ENCODE results near the gene TM9SF4.
"Not testable (repeated sequence)": the region's sequence is repeated elsewhere in the genome, so short reads cannot be mapped to it uniquely, and the experiment has no call there.

Gene TM9SF4

DNA sequence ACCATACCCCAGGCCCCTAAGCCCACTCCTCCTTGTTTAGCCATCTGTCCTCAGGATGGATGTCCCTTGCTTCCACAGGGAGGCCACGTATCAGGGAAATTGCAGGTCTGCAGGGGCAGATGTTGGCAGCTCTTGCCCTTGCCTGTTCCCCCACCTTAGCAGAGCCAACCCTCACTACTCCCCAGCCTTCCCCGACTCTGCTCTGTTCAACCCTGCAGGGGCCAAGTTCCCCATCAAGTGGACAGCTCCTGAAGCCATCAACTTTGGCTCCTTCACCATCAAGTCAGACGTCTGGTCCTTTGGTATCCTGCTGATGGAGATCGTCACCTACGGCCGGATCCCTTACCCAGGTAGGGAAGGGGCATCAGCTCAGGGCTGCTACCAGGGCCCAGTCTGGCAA lies 10.7 kb upstream of the TM9SF4 start:
- no peak for DNase-seq

GRCh38 chr20:32108814-32109391 lies 611 bp upstream of the TM9SF4 start:
- no peak for DNase-seq

GRCh38 chr20:32110173-32110704 lies 725 bp downstream of the TM9SF4 start:
- no peak for DNase-seq

DNA sequence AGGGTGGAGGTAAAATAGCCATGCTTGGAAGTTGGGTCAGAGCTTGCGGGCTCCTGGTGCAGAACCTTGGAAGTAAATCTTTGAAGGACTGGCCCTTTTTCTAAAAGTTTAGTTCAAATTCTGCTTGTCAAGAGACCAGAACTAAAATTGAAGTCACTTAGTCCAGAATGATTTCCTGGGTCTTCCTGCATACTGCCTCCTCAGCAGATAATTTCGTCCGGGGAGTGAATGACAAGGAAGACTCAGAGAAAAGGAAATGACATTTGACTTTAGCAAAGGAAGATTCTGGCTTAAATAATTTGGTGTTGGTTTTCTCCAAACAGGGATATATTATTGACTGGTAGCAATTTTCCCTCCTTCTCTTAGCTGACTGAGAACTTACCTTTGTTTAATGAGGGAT lies 1.2 kb downstream of the TM9SF4 start:
- no peak for DNase-seq

- DNase-seq = no peak
These were observed 1.7 kb downstream of the TM9SF4 start for GRCh38 chr20:32111156-32111686.

DNA sequence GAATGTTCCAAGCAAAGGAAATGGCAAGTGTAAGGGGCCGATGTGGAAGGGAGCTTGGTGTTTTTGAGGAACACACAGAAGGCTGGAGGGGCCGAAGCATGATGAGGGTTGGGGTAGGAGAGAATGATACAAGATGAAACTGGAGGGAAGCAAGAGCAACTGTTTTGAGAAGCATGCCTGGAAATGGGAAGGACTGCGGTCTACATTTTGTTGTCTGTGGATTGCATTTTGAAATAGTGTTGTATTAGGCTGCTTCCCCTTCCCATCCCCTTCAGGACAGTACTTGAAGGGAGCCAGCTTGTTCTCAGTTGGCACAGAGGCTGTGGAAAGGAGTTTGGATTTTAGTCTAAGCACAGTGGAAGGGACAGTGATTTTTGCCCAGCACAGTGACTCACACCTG lies 2.2 kb downstream of the TM9SF4 start:
- DNase-seq = no peak

DNA sequence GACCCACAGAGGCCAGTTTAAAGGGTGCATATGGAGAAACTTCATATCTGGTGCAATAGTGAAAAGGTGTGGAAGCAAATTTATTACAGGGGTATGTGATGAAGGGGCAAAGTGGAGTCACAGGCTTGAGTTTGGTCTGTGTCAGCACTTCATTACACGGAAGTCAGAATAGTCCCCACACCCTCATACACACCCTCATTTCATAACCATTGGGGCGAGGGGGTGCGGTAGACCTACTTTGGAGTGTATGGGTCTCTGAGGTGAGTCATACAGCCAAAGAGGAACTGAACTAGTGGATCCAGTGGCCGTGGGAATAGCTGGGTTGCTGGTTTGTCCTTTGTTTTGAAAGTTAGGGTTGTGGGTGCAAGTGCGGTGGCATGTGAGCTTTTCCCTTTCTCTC lies 3.3 kb downstream of the TM9SF4 start:
- no peak for DNase-seq

DNA sequence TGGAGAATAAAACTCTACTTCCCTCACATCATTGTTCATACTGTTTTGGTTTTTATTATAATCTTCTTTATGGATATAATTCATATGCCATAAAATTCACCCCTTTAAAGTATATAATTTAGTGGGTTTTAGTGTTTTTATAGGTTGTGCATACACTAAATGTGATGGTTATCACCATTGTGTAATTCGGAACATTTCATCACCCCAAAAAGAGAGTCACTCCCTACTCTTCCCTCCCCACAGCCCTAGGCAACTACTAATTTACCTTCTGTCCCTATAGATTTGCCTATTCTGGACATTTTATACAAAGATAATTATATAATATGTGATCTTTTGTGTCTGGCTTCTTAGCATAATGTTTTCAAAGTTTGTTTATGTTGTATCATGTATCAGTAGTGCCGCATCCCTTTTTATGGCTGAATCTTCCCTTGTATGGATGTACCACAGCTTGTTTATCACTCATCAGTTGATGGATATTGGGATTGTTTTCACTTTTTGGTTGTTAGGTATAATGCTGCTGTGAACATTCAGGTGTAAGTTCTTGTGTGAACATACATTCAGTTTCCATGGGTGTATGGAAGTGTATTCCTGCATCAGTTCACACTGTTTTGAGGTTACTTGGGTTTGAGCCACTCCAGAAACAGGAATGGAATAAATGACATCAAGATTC lies 4.2 kb downstream of the TM9SF4 start:
- no peak for DNase-seq

DNA sequence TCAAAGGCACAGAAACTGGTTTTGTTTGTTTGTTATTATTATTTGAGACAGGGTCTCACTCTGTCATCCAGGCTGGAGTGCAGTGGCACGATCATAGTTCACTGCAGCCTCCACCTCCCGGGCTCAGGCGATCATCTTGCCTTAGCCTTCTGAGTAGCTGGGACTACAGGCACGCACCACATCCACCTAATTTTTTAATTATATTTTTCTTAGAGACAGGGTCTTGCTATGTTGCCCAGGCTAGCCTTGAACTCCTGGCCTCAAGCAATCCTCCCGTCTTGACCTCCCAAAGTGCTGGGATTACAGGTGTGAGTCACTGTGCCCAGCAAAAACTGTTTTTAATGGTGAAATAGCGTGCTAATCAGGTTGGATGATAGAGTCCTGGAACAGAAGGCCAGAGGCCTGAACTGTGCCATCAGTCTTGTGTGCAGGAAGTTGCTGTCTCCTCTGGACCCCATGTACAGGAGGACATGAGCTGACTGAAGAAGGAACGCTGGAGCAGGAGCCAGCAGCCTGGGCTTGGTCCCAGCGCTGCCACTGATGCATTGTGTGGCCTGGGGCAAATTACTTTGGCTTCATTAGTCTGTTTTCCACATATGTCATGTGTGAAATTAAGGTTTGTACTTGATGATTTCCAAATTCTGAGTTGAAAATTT lies 4.9 kb downstream of the TM9SF4 start:
- DNase-seq = no peak

- no peak for DNase-seq
These were observed 5.8 kb downstream of the TM9SF4 start for GRCh38 chr20:32115211-32115767.

- DNase-seq = no peak
These were observed 6.6 kb downstream of the TM9SF4 start for GRCh38 chr20:32116079-32116521.

DNA sequence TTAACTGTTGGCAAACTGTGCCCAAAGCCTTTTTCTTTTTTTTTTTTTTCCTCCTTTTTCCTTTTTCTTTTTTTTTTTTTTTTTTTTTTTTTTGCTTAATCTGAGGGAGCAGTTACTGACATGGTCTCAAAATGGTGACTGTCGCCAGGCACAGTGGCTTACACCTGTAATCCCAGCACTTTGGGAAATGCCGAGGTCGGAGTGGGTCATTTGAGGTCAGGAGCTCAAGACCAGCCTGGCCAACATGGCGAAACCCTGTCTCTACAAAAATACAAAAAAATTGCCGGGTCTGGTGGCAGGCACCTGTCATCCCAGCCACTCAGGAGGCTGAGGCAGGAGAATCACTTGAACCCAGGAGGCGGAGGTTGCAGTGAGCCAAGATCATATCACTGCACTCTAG lies 7.3 kb downstream of the TM9SF4 start:
- DNase-seq = not testable (repeated sequence)

DNA sequence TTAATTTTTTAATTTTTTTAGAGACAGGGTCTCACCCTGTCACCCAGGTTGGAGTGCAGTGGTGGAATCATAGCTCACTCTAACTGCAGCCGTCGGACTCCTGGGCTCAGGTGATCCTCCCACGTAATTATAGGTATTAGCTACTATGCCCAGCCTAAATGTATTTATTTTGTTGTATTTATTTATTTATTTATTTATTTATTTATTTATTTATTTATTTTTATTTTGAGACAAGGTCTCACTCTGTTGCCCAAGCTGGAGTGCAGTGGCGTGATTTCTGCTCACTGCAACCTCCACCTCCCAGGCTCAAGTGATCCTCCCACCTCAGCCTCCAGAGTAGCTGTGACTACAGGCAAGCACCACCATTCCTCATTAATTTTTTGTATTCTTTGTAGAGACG lies 8.9 kb downstream of the TM9SF4 start:
- not testable (repeated sequence) for DNase-seq

- no peak for DNase-seq
These were observed 10.2 kb downstream of the TM9SF4 start for GRCh38 chr20:32119734-32120133.

GRCh38 chr20:32121908-32122307 lies 12.4 kb downstream of the TM9SF4 start:
- DNase-seq = not testable (repeated sequence)

DNA sequence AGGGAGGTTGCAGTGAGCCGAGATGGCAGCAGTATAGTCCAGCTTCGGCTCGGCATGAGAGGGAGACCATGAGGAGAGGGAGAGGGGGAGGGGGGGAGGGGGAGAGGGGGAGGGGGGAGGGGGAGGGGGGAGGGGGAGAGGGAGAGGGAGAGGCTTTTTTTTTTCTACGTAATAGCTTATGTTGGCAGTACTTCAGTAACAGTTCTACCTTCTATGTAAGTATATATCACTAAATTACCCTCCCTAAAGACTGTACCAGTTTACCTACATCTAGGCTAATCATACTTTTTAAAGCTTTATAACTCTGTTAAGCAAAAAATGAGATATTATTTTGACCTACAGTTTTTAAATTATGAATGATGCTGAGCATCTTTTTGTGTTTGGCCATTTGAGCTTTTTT lies 13.6 kb downstream of the TM9SF4 start:
- DNase-seq = no peak

- DNase-seq = no peak
These were observed 15.5 kb downstream of the TM9SF4 start for GRCh38 chr20:32124916-32125454.

GRCh38 chr20:32125506-32125905 lies 16.0 kb downstream of the TM9SF4 start:
- no peak for DNase-seq

DNA sequence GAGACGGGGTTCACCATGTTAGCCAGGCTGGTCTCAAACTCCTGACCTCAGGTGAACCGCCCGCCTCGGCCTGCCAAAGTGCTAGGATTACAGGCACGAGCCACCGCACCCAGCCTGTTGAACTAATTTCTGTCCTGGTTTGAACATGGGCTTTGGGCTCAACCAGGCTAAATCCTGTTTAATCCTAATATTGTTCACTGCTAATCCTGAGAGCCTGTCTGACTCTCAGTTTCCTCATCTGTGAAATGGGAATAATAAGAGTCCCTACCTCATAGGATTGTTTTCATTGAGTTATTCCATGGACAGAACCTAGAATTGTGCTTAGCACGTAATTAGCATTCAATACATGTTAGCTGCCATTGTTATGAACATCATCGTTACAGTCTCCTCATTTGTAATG lies 17.4 kb downstream of the TM9SF4 start:
- DNase-seq = no peak

DNA sequence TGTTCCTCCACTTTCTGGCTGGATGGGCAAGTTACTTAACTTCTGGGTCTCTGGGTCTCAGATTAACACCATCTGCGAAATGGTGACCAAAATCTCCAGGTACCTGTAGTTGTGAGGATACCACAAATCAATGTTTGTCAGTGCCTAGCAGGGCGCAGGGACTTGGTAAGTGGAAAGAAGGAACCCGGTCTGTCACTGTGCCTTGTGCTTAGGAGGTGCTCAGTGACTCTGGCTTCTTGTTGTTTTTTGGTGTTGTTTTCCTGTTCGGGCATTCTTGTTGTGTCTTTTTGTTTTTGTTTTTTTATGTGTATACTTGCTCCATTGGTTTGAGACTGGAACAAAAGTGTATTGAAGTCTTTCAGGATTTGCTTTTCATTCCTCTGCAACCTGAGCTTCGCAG lies 17.8 kb downstream of the TM9SF4 start:
- no peak for DNase-seq

DNA sequence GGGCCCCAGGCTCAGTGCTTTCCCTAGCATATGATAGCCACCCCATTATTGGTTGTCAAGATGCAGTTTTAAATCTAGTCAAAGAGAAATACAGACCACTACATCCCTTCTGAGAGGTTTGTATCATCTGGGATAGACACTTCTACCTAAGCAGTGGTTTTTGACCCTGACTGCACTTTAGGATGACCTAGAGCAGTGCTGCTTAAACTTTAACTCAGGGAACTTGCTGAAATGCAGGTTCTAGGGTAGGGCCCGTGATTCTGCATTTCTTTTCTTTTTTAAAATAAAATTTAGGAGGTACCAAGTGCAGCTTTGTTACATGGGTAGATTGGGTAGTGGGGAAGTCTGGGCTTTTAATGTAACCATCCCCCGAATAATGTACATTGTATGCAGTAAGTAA lies 18.7 kb downstream of the TM9SF4 start:
- DNase-seq = no peak

- no peak for DNase-seq
These were observed 20.3 kb downstream of the TM9SF4 start for GRCh38 chr20:32129863-32130262.

DNA sequence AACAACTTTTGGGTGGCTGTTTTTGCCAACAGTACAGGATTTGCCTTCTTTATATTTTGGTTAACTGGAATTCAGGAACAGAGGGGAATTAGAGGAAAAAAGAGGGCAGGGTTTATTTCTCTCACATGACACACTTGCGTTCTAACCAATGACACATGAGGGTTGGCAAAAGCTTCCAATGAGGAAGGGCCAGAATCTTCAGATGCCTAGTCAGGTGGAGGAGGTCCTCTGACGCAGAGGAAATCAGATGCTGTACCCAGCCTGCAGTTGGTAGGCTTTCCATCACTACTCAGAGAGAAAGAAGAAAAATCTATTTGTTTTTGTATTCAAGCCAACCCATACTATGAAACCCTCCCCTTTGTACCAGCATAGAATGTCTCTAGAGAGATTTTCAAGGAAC lies 20.8 kb downstream of the TM9SF4 start:
- DNase-seq = no peak

All from activated CD4-positive, alpha-beta T cell treated with anti-CD3 and anti-CD28 coated beads, Interleukin-2, amount 50 U/mL, for 1 hour (primary cell).